Activated naive CD8-positive, alpha-beta T cell treated with anti-CD3 and anti-CD28 coated beads, Interleukin-2, amount 10 ng/mL, durations not matched to agents 7 days and 5 days (primary cell): ENCODE results near the gene KRT33B. TPM values are rescaled to one million over a fixed set of nuclear protein-coding genes. Genes with fewer than 3 reads are reported as not detected.
A peak's percentile ranks its signal among the peaks of the same experiment; 100 is the strongest.

ENCODE experiments used
- ATAC-seq: fragments of 150-1000 bp; cut with Tn5 transposase; one replicate; pipeline ENCODE4 v1.10.0; 2021; ENCODE audit warnings: low read depth, moderate library complexity
- POLR2A ChIA-PET: fragments of 350-600 bp; sonication (Branson Sonifier 250); formaldehyde crosslinking; loops from one replicate; lab custom pipeline; 2021; ENCODE audit warnings: antibody characterized with exemption; lab: Charles Lee
- DNase-seq: peaks from one replicate; pipeline ENCODE4 v3.0.0; 2021
- H3K27ac Mint-ChIP-seq: one replicate; pipeline ENCODE4 v1.8.0; 2022; ENCODE audit warnings: mild to moderate bottlenecking, mixed read lengths
- H3K27me3 Mint-ChIP-seq: one replicate; pipeline ENCODE4 v1.8.0; 2022; ENCODE audit warnings: mild to moderate bottlenecking, moderate library complexity, mixed read lengths
- H3K36me3 Mint-ChIP-seq: one replicate; pipeline ENCODE4 v1.8.0; 2021; ENCODE audit warnings: mild to moderate bottlenecking, mixed read lengths
- H3K4me1 Mint-ChIP-seq: one replicate; pipeline ENCODE4 v1.8.0; 2021; ENCODE audit warnings: mixed read lengths
- H3K4me3 Mint-ChIP-seq: one replicate; pipeline ENCODE4 v1.8.0; 2022; ENCODE audit warnings: mild to moderate bottlenecking, moderate library complexity, mixed read lengths
- H3K9me3 Mint-ChIP-seq: one replicate; pipeline ENCODE4 v1.8.0; 2021; ENCODE audit warnings: mixed read lengths
- total RNA-seq, 2 experiments: library from RNA; stranded (reverse); gene quantifications; one replicate each; pipeline ENCODE4 v1.2.3, GENCODE V29; 2021

Gene KRT33B
- total RNA-seq, 2 experiments from 2014 or later: not detected

- Mint-ChIP-seq H3K4me3 (no peak overlapping the region), H3K9me3 (no peaks in the 10 kb centered on the region), H3K27me3 (peaks cover 3% of the 10 kb centered on the region), H3K36me3 (no peaks in the 10 kb centered on the region), H3K4me1 (peaks cover 4% of the 10 kb centered on the region), H3K27ac (no peak overlapping the region)
- ATAC-seq: no peak
- DNase-seq: no peak
- POLR2A ChIA-PET: no interaction called here
Observed at GRCh38 chr17:41333098-41333497, 36.5 kb downstream of the KRT33B start.

- Mint-ChIP-seq H3K4me1 (peaks cover 6% of the 10 kb centered on the region), H3K27me3 (peaks cover 3% of the 10 kb centered on the region), H3K4me3 (no peak overlapping the region), H3K9me3 (no peaks in the 10 kb centered on the region), H3K36me3 (no peaks in the 10 kb centered on the region), H3K27ac (no peak overlapping the region)
- POLR2A ChIA-PET: no interaction called here
- ATAC-seq (no peak), DNase-seq (no peak)
Observed at GRCh38 chr17:41332239-41332638, 37.4 kb downstream of the KRT33B start.

GRCh38 chr17:41331606-41332005 is 38.0 kb downstream of the KRT33B start:
- H3K36me3 Mint-ChIP-seq: no peaks in the 10 kb centered on the region
- POLR2A ChIA-PET: no interaction called here
- peaks cover 3% of the 10 kb centered on the region for H3K27me3 Mint-ChIP-seq
- H3K4me1 Mint-ChIP-seq: peaks cover 6% of the 10 kb centered on the region
- H3K9me3 Mint-ChIP-seq: no peaks in the 10 kb centered on the region
- H3K27ac Mint-ChIP-seq: no peak overlapping the region
- DNase-seq (no peak), ATAC-seq (no peak)
- H3K4me3 Mint-ChIP-seq: no peak overlapping the region

- Mint-ChIP-seq H3K27me3 (no peaks in the 10 kb centered on the region), H3K4me3 (no peak overlapping the region), H3K27ac (no peak overlapping the region), H3K9me3 (no peaks in the 10 kb centered on the region), H3K36me3 (no peaks in the 10 kb centered on the region), H3K4me1 (peaks cover 2% of the 10 kb centered on the region)
- peak; percentile 26 for ATAC-seq
- POLR2A ChIA-PET: no interaction called here
- no peak for DNase-seq
Observed at GRCh38 chr17:41329279-41329948, 40.2 kb downstream of the KRT33B start.

- ATAC-seq (no peak), DNase-seq (no peak)
- H3K27ac Mint-ChIP-seq: no peak overlapping the region
- POLR2A ChIA-PET: no interaction called here
- no peaks in the 10 kb centered on the region for H3K27me3 Mint-ChIP-seq
- no peak overlapping the region for H3K4me3 Mint-ChIP-seq
- peaks cover 2% of the 10 kb centered on the region for H3K4me1 Mint-ChIP-seq
- H3K9me3 Mint-ChIP-seq: no peaks in the 10 kb centered on the region
- no peaks in the 10 kb centered on the region for H3K36me3 Mint-ChIP-seq
Observed at GRCh38 chr17:41328207-41328606, 41.4 kb downstream of the KRT33B start.

GRCh38 chr17:41327411-41328120 is 42.0 kb downstream of the KRT33B start:
- POLR2A ChIA-PET: no interaction called here
- Mint-ChIP-seq H3K9me3 (no peaks in the 10 kb centered on the region), H3K4me3 (no peak overlapping the region), H3K4me1 (peaks cover 2% of the 10 kb centered on the region), H3K27ac (no peak overlapping the region), H3K27me3 (no peaks in the 10 kb centered on the region), H3K36me3 (no peaks in the 10 kb centered on the region)
- no peak for ATAC-seq
- DNase-seq: no peak

GRCh38 chr17:41326173-41327145 is 43.2 kb downstream of the KRT33B start:
- no peak for ATAC-seq
- POLR2A ChIA-PET: no interaction called here
- DNase-seq: no peak
- H3K36me3 Mint-ChIP-seq: no peaks in the 10 kb centered on the region
- H3K9me3 Mint-ChIP-seq: no peaks in the 10 kb centered on the region
- H3K27ac Mint-ChIP-seq: no peak overlapping the region
- H3K4me1 Mint-ChIP-seq: peaks cover 2% of the 10 kb centered on the region
- no peaks in the 10 kb centered on the region for H3K27me3 Mint-ChIP-seq
- H3K4me3 Mint-ChIP-seq: no peak overlapping the region

GRCh38 chr17:41325611-41326010 is 44.0 kb downstream of the KRT33B start:
- Mint-ChIP-seq H3K4me3 (no peak overlapping the region), H3K9me3 (peaks cover under 1% of the 10 kb centered on the region), H3K4me1 (peaks cover 2% of the 10 kb centered on the region), H3K36me3 (no peaks in the 10 kb centered on the region), H3K27ac (no peak overlapping the region), H3K27me3 (no peaks in the 10 kb centered on the region)
- POLR2A ChIA-PET: no interaction called here
- DNase-seq (no peak), ATAC-seq (no peak)

- ATAC-seq: no peak
- Mint-ChIP-seq H3K4me3 (no peak overlapping the region), H3K4me1 (peaks cover 2% of the 10 kb centered on the region), H3K27me3 (no peaks in the 10 kb centered on the region), H3K36me3 (peaks cover under 1% of the 10 kb centered on the region), H3K27ac (no peak overlapping the region), H3K9me3 (peaks cover 2% of the 10 kb centered on the region)
- no peak for DNase-seq
- POLR2A ChIA-PET: no interaction called here
Observed at GRCh38 chr17:41325126-41325525, 44.5 kb downstream of the KRT33B start.

- no peak overlapping the region for H3K27ac Mint-ChIP-seq
- no peak overlapping the region for H3K4me3 Mint-ChIP-seq
- peaks cover 3% of the 10 kb centered on the region for H3K36me3 Mint-ChIP-seq
- POLR2A ChIA-PET: no interaction called here
- peaks cover 2% of the 10 kb centered on the region for H3K4me1 Mint-ChIP-seq
- DNase-seq (no peak), ATAC-seq (no peak)
- H3K9me3 Mint-ChIP-seq: peaks cover 4% of the 10 kb centered on the region
- no peaks in the 10 kb centered on the region for H3K27me3 Mint-ChIP-seq
Observed at GRCh38 chr17:41324180-41325075, 45.2 kb downstream of the KRT33B start.

GRCh38 chr17:41322903-41323895 is 46.4 kb downstream of the KRT33B start:
- ATAC-seq (no peak), DNase-seq (no peak)
- Mint-ChIP-seq H3K36me3 (peaks cover 3% of the 10 kb centered on the region), H3K27ac (peak overlapping the region; percentile 56), H3K4me1 (peaks cover 2% of the 10 kb centered on the region), H3K27me3 (peaks cover 1% of the 10 kb centered on the region), H3K4me3 (no peak overlapping the region), H3K9me3 (peaks cover 4% of the 10 kb centered on the region)
- POLR2A ChIA-PET: no interaction called here
